Activated CD8-positive, alpha-beta memory T cell treated with anti-CD3 and anti-CD28 coated beads, Interleukin-2, amount 50 U/mL, for 24 hours (primary cell): ENCODE data around the gene DDX39B.
A peak's percentile ranks its signal among the peaks of the same experiment; 100 is the strongest.
"Not testable (repeated sequence)": the region's sequence is repeated elsewhere in the genome, so short reads cannot be mapped to it uniquely, and the experiment has no call there.

Source experiments
- DNase-seq: peaks from one replicate; pipeline ENCODE4 v3.0.0-alpha.2; 2020; ENCODE audit errors: extremely low read depth

DDX39B gene

DNA sequence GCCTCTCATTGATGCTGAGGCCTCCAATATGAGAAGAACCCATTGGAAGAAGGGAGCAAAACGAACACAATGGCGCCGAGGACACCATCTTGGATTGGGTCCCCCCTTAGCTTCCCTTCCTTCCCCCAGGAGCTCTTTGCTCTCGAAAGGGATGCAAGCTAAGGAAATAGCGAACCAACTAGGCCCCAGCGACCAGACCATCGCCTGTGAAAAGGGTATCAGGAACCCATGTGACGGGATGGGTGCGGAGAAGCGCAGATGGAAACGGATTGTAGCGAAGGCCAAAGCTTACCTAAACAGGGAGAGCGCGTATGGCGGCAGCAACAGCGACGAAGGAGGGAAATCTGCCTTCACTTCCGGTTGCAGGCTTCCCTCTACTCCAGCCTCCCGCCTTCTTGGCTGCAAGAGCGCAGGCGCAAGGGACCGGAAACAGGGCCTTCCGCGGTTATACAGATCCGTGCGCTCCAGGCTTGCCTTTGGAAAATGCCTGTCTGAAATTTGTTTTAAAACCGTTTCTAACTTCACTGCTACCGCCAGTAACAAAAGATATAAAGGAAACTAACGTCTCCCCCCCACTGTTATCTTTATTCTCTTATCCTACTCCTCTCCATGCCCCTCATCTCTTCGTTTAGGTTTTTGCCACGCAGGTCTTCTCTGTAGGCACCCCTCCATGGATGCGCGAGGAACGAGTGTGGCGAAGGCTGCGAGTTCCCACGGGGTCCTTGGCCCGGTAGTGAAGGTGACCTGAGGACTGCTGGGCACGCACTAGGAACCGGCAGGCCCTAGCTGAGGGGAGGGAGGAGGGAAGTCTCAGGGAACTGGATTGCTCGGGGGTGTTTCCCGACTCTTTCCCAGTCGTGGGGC lies at the start of gene DDX39B:
DDX39B (minus strand) TSS at position 346 of the 864 bp plus-strand sequence. CDS start 1,471 bp downstream, outside the sequence.
- peak; percentile 86 for DNase-seq

- not testable (repeated sequence) for DNase-seq
These were observed 48.9 kb upstream of the DDX39B start for GRCh38 chr6:31590691-31591090.

DNA sequence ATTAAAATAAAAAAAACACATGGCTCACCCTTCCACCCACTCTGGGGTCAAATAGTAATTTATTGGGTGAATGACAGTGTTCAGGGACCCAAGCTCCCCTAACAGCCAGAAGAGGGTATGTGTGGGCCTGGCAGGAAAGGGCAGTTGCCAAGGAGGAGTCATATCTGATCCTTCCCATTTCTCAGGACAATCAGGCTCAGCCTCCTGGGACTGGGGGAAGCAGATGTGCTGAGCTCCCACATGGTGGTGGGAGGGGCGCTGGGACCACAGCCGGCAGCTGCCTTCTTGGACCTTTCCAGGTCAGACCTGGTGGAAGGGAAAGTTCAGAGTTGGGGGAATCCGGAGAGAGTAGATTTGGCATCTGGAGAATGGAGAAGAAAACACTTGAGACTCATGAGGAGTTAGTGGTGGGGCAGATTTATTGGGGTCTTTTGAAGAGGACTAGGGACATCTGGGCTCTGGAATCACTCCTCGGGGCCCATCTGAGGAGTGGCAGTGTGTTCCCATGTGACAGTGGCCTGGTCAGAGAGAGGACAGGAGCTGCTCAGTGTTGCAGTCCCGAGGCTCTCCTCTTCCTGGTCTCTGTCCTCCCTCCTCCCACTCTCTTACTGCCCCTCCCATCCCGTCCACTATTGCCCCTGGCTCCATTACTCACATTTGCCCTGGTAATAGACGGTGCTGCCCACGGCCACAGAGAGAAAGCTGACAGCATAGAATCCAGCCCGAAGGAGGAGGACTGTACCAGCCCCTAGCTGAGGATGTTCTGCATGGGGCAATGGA lies 47.3 kb upstream of the DDX39B start:
- DNase-seq: no peak

DNA sequence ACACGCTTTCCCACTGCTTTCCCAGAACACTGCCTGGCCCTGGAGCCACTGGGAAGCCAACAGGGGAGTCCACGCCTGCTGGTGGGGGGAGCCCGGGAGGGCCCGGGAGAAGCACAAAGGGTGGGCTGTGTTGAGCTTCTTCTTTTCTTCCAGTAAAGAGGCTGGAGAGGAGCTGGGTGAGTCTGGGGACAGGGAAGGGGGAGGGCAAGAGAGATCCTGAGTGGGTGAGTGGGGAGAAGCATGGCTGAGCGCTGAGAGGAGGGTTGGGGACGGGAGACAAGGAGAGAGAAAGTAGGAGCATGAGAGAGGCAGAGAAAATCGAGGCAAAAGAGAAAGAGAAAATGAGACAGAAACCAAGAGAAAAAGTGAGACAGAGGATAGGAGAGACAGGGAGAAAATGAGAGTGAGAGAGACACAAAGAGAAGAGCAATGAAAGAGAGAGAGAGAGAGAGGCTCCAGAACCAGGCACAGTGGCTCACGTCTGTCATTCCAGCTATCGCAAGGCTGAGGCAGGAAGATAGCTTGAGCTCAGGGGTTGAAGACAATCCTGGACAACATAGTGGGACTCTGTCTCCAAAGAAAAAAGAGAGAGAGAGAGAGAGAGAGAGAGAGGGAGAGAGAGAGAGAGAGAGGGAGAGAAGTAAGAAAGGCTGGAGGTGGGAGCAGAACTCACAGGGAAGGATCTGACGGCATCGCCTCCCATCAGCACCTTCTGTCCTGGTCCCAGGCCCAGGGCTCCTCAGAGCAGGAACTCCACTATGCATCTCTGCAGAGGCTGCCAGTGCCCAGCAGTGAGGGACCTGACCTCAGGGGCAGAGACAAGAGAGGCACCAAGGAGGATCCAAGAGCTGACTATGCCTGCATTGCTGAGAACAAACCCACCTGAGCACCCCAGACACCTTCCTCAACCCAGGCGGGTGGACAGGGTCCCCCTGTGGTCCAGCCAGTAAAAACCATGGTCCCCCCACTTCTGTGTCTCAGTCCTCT lies 46.3 kb upstream of the DDX39B start:
- DNase-seq: no peak

- DNase-seq: no peak
These were observed 44.9 kb upstream of the DDX39B start for GRCh38 chr6:31586599-31587281.

GRCh38 chr6:31586008-31586407 lies 44.2 kb upstream of the DDX39B start, which contains the start of gene LST1:
Gene LST1 (plus strand): TSS chr6:31586277. CDS start chr6:31587300, 1,023 bp downstream.
- no peak for DNase-seq

GRCh38 chr6:31585491-31585890 lies 43.7 kb upstream of the DDX39B start:
- no peak for DNase-seq

DNA sequence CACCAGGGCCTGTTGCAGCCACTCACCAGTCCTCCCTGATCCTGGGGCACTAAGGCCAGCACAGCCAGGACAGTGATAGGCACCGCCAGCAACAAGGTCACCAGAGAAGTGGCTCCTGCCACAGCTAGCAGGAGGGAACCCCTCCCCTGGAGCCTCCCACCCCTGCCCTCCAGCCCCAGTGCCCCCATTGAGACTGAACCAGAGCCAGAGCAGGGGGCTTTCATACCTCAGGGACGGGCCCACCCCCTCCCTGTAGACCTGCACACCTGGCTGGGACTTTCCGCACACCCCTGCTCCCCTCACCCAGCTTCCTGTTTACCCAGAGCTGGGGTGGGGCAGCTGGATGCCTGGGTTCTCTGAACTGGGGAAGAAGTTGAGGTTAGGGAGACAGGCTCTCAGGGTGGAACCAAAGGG lies 40.4 kb upstream of the DDX39B start, which contains the start of gene LTB:
LTB (minus strand) TSS at position 195 of the 414 bp plus-strand sequence; CDS start at position 188, 7 bp downstream.
- DNase-seq: no peak

DNA sequence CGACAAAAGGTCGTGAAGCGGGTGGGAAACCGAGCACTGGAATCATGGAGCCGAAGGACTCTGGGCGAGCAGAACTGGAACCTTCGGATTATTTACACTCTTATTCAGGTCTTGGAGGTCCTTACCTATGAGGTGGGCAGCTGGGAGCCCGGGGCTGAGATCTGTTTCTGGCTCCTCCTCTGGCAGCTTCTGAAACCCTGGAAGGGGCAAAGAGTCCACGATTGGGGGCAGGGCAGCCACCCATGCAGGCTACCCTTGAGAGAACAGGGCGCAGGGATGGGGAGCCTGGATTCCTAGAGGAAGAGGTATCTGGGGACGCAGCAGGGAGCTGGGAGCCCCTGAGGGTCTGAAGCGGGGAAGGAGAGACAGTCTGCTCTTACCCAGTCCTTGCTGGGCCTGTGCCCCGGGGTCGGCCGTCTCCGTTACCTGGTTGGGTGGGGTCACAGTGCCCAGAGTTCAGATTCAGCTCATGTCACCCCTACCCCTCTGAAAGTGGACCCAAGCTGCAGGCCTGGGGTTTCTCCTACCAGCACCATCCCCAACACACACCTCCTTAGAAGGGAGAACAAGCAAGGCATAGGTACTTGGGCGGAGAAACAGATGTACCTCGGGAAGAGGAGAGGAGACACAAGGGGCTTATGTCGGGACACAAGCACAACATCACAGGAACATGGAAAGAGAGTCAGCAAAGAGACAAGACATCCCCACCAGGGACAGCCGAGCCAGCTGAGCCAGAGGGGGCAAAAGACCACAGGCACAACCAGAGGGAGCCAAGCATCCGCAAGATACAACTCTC lies 39.8 kb upstream of the DDX39B start:
- DNase-seq: no peak

DNA sequence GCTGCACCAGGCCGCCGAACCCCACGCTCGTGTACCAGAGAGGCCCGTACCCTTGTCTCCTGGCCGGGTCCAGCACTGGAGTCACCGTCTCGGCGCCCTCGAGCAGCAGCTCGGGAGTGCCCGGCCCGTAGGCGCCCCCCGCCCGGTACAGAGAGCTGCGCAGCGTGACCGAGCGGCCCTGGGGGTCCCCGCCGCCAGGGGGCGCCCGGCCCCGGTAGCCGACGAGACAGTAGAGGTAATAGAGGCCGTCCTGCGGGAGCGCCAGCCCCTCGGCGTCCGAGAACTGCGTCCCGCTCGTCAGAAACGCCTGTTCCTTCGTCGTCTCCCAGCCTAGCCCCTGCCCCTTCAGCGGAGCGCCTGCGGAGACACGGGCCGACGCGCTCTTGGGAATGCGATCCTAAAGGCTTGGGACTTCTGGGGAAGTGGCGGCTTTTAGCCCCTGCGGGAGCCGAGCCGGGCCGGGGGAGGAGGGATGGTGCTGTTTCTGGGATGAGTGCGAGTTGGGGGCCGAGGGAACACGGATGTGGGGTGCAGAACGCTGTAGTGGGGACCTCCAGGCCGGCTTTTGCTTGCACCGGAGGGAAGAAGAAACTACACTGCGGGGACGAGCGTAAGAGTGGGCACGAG lies 39.1 kb upstream of the DDX39B start:
- no peak for DNase-seq

DNA sequence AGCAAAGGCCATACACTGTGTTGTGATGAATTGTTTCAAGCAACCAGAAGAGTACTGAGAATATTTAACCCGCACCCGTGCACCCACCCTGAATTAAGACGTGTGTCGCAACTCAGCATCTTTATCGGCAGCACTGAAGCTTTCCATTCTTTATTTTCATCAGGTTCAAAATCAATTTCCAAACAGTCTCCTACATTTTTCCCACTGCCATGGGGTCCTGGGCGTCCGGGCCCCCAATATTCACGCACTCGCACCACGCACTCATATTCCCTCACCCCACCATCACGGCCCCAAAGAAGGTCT lies 38.6 kb upstream of the DDX39B start:
- DNase-seq: no peak

DNA sequence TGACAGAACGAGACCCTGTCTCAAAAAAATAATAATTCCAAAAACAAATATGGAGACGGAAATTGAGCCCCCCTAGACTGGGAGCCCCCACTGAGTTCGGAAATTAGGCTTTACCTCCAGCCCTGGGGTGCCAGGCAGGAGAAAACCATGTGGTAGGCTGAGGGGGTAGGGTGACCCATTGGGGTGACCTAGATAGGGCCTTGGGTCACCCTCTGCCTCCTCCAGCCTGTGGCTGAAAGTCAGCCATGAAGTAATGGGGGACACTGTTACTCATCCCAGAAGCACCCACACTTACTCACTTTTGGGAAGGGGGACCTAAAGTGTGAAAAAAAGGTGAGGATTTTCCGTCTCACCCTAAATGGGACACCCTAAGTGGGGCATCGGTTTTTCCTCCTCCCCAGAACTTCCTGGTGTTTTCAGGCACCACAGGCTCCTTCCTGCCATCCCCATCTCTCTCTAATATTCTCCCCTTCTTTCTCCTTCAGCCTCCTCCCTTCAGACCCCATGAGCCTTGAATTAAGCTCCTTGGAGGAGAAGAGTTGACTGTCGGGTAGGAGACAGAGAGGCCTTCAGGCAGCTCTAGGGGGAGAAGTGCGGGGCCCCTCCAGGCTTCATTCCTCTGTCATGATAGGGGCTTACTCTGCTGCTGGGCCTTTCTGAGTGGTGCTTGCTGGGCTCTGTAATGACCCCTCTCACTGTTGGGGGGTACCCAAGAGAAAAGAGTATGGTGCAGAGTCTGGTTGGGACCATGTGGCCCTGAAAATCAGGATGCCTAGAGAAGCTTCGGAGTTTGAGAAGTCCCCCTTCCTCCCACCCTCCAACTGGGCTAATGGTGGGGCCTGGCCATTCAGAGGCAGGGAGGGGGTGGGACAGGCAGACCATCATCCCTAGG lies 38.0 kb upstream of the DDX39B start:
- no peak for DNase-seq

- DNase-seq: no peak
These were observed 37.3 kb upstream of the DDX39B start for GRCh38 chr6:31579119-31579505.

DNA sequence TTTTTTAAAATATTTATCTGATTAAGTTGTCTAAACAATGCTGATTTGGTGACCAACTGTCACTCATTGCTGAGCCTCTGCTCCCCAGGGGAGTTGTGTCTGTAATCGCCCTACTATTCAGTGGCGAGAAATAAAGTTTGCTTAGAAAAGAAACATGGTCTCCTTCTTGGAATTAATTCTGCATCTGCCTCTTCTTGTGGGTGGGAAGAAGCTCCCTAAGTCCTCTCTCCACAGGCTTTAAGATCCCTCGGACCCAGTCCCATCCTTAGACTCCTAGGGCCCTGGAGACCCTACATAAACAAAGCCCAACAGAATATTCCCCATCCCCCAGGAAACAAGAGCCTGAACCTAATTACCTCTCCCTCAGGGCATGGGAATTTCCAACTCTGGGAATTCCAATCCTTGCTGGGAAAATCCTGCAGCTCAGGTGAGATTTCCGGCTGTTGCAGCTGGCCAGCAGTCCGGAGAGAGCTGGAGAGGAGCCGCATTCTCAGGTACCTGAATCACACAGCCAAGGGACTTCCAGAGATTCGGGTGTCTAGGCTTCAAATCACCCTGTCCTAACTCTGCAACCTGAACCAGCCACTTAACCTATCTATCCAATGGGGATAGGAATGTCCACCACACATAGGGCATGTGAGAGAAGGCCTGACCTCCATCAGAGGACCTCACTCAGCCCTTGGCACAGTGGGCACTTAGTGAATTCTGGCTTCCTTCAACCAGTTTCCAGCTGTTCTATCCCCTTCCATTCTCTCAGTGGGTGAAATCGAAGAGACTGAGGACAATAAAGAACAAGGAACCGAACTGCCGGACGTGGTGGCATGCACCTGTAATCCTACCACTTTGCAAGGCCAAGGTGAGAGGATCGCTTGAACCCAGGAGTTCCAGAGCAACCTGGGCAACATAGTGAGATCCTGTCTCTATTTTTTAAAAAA lies 36.6 kb upstream of the DDX39B start:
- no peak for DNase-seq

- no peak for DNase-seq
These were observed 35.8 kb upstream of the DDX39B start for GRCh38 chr6:31577579-31577966.

DNA sequence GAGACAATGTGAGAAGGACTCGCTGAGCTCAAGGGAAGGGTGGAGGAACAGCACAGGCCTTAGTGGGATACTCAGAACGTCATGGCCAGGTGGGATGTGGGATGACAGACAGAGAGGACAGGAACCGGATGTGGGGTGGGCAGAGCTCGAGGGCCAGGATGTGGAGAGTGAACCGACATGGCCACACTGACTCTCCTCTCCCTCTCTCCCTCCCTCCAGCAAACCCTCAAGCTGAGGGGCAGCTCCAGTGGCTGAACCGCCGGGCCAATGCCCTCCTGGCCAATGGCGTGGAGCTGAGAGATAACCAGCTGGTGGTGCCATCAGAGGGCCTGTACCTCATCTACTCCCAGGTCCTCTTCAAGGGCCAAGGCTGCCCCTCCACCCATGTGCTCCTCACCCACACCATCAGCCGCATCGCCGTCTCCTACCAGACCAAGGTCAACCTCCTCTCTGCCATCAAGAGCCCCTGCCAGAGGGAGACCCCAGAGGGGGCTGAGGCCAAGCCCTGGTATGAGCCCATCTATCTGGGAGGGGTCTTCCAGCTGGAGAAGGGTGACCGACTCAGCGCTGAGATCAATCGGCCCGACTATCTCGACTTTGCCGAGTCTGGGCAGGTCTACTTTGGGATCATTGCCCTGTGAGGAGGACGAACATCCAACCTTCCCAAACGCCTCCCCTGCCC lies 35.2 kb upstream of the DDX39B start:
- DNase-seq: no peak
